Hepatic stellate cell (primary cell): Measurements from ENCODE around the gene ERI2.
"Not testable (repeated sequence)": the region's sequence is repeated elsewhere in the genome, so short reads cannot be mapped to it uniquely, and the experiment has no call there.

Experiments used
- DNase-seq: peaks from one replicate; pipeline ENCODE4 v3.0.0; 2011; ENCODE audit warnings: low spot score

Gene ERI2

DNA sequence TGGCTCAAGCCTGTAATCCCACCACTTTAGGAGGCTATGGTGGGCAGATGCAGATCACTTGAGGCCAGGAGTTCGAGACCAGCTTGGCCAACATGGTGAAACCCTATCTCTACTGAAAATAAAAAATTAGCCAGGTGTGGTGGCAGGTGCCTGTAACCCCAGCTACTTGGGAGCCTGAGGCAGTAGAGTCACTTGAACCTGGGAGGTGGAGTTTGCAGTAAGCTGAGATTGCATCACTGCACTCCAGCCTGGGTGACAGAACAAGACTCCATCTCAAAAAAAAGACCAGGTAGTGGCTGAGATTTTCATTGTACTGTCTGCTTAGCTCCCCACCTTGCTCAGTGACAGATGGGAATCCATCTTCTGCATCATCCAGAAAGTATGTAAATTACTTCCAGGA lies 41.8 kb downstream of the ERI2 start:
- DNase-seq, result not testable (repeated sequence)

DNA sequence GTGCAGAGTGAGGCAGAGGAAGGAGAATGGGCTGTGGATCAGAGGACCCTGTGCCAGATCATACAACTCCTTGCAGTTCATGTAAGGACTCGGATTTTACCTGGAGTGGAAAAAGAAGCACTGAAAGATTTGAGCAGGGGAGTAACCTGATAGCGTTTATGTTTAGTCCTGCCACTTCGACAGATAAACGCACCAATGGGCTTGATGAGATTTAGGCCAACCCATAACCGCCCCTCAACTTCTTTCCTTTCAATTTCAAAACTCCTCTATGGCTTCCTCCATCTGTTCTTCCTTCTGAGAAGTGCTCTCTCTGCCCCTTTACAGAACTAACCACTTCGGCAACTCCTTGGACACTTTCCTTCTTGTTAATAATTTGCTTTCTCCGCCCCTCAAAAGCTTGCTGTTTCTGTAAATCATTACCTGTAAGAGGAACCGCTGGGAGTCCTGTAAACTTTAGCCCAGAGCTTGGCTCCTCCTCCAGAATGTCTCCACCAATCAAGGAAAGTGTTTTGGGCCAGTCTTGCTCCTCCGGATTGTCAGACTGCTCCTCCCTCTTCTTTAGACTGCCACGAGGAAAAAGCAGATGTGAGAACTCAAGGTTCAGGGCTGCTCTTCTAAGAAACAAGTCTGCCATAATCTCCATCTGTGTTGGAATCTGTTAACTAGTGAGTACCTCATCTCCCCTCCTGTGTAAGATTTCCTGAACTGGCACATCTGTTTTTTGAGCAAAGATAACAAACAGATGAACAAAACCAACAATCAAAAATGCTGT lies 42.6 kb downstream of the ERI2 start, which contains the start of gene ACSM3:
ACSM3 (plus strand) TSS at position 554 of the 772 bp plus-strand sequence. CDS start 6,021 bp downstream, outside the sequence.
- peak; percentile 67 for DNase-seq

DNA sequence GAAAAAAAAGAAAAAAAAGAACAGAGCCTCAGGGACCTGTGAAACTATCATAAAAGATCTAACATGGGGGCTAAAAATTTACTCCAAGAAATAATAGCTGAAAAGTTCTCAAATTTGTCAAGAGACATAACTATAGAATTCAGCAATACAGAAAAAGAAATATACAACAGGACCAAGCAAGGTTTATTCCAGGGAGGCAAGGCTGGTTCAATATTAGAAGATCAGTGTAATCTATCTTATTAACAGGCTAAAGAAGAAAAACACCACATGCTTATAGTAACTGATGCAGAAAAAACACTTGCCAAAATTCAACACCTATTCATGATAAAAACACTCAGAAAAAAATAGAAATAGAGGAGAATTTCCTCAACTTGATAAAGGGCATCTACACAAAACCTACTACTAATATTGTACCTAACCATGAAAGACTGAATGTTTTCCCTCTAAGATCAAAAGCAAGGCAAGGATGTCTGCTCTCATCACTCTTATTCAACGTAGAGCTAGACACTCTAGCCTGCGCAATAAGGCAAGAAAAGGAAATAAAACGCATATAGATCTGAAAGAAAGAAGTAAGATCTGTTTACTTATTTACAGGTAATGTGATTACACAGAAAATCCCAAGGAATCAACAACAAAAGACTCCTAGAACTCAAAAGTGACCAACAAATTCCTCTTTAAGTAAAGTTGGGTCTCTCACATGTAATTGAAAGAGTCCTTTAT lies 43.7 kb downstream of the ERI2 start:
- no peak for DNase-seq

DNA sequence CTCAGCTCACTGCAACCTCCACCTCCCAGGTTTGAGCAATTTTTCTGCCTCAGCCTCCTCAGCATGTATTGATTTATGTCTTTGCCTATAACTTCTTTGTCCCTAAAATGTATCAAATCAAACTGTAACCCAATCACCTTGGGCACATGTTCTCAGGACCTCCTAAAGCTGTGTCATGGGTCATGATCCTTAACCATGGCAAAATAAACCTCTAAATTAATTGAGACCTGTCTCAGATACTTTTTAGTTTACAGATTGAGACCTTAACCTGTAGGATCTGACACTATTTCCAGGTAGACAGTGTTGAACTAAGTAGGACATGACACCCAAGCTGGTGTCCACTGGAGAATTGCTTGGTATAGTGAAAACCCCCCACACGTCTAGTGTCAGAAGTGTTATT lies 45.1 kb downstream of the ERI2 start:
- no peak for DNase-seq

DNA sequence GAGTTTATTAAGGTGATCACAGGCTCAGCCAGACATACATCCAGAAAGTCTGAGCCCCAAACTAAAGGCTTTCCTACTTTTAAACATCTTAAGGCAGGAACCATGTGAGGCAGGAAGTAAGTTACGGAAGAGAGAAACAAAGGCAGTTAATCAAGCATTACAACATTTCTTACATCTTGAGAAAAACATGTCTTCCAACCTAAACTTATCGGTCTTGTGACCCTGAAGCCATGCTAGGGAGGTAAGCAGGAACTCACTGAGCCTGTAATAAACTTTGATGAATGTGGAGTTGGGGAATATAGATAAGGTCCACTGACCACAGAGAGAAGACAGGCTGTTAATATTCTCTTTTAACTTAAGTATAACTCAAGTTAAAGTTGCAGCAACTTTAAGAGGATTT lies 45.9 kb downstream of the ERI2 start:
- no peak for DNase-seq

DNA sequence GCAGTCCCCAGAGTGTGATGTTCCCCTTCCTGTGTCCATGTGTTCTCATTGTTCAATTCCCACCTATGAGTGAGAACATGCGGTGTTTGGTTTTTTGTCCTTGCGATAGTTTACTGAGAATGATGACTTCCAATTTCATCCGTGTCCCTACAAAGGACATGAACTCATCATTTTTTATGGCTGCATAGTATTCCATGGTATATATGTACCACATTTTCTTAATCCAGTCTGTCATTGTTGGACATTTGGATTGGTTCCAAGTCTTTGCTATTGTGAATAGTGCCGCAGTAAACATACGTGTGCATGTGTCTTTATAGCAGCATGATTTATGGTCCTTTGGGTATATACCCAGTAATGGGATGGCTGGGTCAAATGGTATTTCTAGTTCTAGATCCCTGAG lies 50.5 kb downstream of the ERI2 start:
- not testable (repeated sequence) for DNase-seq

DNA sequence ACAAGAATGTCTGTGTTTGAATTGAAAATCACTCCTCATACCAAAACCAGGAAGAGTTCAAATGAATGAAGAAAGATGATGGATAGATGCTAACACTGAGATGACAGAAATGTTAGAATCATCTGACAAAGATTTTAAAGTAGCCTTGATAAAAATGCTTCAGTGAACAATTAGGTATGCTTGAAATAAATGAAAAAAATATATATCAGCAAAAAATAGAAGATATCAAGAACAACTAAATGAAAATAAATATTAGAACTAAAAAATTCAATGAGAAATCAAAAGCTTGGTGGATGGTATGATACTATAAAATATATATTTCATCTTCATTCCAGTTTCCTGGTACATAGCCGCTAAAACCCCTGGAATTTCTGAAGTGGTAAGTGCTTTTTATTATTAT lies 51.0 kb downstream of the ERI2 start:
- no peak for DNase-seq

DNA sequence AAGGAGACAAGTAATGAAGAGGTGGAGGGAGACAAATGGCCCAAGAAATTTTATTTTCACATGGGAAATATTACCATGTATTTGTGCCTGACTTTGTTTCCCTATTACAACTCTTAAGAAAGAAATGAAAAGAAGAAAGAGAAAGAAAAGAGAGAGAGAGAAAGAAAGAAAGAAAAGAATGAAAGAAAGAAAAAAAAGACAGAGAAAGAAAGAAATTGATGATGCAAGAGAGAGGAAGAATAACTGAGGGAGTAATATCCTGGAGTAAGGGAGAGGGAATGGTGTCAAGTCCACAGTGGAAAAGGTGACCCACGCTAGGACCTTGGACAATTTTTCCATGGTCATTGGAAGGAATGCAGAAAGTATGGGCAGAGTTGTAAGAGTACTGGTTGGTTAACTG lies 52.5 kb downstream of the ERI2 start:
- no peak for DNase-seq

DNA sequence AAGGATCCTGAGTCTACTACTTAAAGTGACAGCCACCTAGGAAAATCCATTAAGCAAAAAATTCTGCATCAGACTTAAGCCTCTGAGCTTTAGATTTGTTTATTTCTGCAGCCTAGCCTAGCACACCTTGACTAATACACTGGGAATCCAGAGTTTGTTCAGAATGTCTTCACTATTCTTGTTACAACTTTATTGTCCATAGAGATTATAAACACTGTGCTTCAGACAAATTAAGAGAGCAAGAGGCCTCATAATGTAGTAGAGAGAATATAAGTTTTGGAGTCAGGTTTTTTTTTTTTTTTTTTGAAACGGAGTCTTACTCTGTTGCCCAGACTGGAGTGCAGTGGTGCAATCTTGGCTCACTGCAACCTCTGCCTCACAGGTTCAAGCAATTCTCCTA lies 55.7 kb downstream of the ERI2 start:
- no peak for DNase-seq

DNA sequence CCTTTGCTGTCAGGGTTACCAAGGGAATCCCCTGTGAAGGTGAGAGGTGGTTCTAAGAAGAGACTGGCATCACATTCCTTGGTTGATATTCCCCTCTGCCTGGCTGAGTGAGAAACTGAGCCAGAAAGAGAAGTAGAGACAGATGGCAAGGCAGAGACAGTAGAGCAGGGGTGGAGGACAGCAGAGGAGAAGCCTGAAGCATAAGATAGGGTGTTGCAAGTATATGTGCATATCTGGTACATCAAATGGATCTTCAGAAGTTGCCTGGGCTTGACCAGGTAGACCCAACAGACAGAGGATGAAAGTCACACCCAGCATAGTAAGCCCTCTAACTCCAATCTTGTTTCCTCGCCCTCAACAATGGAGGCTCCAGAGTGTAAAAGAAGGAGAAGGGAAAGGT lies 56.8 kb downstream of the ERI2 start:
- no peak for DNase-seq

DNA sequence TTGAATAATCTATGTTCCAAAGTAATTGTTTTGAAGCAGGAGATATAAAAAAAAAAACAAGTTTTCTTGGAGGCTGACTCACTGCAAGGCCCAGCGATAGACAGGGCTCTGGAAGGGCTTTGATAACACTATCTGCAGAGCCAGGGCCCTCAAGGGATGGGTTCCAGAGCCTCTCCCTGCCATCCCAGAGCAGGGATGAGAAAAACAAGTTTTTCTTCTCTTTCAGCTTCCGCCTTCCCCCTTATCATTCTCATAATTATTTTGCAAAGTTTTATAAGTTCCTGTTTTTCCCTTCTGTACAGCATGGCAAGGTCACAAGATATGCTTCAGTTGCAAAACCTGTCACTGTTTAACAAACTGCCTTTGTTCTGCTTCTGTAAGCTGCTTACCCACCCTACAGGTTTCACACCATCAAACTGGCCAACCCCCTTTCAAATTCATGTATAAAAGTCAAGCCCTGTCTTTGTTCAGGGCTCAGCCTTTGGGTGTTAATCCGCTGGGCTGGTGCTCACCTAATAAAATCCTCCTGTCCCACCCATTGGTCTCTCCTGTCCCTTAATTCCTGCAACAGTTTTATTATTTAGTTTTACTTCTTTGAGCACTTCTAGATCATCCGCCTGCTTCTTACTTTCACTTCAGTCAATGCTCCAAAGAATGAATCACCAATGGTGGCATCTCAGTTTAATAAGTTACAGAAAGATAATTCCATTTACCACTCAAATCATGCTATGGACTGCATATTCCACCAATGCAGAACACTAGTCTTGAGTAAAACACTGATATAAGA lies 59.0 kb downstream of the ERI2 start:
- no peak for DNase-seq

DNA sequence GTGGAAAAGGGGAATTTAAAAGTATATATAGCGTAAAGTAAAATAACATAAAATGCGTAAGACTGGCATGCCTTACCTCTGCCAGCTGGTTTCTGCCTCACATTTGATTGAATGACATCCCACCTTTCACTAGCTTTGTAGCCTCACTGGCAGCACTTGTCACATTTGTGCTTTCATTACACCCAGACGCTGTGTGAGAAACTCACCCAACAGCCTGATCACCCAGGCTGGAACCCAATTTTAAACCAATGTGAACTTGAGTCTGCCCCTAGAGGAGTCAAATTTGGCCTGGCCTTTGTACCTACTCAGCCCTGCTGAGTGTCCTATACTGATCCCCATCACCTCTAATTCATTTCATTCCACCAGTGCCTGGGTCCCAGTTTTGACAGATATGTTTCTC lies 59.8 kb downstream of the ERI2 start:
- no peak for DNase-seq
